ENCODE measurements around the gene METTL27. TPM values are rescaled to one million over a fixed set of nuclear protein-coding genes. Genes with fewer than 3 reads are reported as not detected.
"Not testable (repeated sequence)": the region's sequence is repeated elsewhere in the genome, so short reads cannot be mapped to it uniquely, and the experiment has no call there.

Gene METTL27, protein sequence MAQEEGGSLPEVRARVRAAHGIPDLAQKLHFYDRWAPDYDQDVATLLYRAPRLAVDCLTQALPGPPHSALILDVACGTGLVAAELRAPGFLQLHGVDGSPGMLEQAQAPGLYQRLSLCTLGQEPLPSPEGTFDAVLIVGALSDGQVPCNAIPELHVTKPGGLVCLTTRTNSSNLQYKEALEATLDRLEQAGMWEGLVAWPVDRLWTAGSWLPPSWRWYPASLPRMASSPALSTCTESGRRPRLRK
- total RNA-seq, result 0.70 and 3.2 TPM in 2 replicates

DNA sequence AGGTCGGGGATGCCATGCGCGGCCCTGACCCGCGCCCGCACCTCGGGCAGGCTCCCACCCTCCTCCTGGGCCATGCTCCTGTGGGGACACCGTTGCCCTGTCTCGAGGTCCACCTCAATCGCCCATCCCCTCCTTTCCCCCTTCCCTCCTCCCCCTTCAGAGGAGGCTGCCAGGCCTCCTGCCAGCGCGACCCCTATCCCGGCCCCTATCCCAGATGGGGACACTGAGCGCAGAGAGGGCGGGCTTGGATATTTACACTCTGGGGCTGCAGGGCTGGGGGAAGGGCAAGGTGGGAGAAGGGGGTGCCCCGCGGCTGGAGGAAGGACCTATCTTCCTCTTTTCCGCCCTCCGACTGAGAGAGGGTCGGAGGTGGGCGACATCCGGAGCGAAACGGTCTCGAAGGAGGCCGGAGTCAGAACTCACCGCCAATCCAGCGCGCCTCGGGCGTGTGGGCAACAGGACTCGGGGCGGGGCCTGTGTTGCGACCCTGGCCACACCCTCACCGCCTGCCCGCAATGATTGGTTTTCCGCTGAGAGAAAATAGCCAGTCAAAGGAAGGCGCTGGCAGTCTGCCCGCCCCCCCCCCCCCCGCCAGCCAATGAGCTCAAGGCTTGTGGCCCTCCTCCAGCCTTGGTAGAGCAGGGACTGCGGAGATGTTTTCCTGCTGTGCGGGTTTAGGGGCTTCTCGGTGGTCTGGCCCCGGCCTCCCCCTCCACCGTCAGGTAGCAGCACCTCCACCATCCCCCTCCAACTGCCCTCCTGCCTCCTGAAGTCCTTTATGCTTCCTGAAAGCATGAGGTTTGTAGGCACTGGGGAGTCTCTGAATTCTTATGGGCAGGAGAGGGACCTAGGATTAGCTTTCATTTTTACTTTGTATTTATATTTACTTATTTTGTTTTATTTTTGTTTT, at the start of gene METTL27:
TSS of gene METTL27 (minus strand) at position 450 of the 910 bp plus-strand sequence. CDS start at position 74, 376 bp downstream.
- peak; percentile 93 for DNase-seq

DNA sequence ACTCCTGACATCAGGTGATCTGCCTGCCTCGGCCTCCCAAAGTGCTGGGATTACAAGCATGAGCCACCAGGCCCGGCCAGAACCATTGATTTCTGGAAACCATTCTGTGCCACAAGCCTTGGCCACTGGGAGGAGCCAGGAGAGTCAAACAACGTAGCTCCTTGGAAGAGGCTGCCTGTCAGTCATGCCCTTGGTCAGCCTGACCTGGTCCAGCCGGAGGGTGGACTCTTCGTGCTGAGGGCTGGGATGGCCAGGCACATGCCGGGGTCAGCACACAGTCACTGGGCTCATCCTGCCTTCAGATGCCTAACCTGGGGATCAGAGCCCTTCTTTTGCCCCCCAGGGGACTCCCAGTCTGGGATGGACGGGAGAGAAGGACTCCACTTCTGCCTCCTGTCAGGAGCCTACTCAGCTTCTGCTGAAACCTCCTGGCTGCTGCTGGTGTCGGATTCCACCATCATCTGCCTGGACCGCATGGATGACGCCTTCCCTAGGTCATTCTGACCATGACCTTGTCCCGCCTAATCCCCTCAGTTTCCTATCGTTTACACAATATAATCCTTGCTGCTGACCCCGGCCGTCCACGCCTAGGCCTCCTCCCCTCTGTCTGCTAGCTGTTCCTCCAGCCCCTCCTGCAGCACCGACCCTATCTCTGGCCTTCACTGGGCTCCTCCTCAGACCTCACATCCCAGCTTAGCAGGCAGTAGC, 49.0 kb upstream of the METTL27 start:
- peak; percentile 14 for DNase-seq

DNA sequence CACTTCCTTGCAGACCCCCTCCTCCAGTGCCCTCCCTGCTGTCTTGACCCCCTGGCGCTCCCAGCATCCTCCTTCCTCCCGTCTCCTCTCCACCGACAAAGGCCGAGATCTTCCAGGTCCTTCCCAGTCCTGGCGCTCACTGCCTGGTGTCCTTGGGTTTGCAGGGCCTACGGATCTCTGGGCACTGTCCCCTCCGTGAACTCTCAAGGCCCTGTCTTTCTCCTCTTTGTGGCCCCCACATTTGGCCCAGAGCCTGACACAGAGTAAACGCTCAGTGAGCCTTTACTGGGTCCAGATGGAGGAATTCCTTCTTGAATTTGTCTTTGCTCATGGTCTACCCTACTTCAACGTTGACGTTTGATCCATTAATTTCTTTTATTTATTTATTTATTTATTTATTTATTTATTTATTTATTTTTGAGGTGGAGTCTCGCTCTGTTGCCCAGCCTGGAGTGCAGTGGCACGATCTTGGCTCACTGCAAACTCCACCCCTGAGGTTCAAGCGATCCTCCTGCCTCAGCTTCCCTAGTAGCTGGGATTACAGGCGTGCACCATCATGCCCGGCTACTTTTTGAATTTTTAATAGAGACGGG, 48.3 kb upstream of the METTL27 start:
- DNase-seq, result no peak

DNA sequence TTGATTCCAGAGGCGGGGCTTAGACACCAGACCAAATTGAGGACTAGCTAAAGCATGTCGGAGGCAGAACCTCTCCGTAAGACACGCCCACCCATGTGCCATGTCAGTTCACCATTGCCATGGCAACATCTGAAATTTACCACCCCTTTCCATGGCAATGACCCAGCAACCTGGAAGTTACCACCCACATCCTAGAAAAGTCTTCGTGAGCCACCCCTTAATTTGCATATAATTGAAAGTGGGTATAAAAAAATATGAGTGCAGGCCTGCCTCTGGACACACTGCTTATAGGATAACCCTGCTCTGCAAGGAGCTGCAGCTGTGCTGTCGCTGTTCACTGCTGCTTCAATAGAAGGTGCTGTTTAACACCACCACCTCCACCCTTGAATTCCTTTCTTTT, 46.6 kb upstream of the METTL27 start:
- DNase-seq, result peak; percentile 55

DNA sequence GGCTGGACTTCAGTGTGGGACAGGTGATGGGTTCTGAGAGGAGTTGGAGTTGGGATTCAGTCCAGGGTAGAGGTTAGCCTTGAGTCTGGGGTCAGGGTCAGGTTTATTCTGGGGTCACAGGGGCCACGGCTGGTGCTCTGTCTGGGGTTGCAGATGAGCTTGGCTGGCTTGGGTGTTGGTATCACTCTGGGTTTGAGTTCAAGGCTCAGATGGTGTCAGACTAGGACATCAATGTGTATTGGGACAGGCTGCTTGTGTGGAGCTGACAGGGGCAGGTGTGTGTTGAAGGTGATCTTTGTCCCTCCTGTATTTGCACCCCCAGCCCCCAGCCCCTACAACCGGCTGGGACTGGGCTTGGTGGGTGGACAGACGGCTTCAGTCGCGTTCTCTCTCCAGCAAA, 45.4 kb upstream of the METTL27 start:
- DNase-seq, result no peak

DNA sequence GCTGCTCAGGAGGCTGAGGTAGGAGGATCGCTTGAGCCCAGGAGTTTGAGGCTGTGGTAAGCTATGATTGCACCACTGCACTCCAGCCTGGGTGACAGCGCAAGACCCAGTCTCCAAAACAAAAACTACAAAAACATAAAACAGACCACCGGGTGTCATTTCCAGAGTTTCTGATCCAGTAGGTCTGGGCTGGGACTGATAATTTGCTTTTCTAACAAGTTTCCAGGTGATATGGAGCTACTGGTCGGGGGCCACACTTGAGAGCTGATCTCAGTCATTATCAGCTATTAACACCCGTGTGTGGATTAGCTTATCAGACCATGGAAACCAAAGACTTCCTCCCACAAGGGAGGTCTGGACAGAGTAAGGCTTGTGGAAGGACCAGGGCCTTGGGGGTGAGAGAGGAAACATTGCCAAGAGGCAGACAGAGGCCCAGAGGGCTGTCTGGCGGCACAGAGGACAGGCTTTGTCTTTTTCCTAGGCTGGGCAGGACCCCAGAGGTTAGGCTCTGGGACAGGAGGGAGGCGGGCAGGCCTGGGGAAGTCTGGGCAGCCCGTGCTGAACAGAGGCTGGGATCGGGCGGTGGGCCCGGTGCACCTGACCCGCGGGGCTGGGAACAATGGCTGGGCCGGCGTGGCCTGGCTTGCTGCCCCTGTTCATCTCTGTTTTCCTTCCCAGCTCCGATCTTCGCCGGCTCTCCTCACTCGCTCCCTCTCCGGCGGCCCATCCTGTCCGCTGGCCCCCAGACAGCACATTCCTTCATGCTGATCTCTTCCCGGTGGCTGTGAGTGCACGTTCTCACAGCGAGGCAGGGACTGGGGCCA, 43.9 kb upstream of the METTL27 start:
- DNase-seq, result peak; percentile 50

DNA sequence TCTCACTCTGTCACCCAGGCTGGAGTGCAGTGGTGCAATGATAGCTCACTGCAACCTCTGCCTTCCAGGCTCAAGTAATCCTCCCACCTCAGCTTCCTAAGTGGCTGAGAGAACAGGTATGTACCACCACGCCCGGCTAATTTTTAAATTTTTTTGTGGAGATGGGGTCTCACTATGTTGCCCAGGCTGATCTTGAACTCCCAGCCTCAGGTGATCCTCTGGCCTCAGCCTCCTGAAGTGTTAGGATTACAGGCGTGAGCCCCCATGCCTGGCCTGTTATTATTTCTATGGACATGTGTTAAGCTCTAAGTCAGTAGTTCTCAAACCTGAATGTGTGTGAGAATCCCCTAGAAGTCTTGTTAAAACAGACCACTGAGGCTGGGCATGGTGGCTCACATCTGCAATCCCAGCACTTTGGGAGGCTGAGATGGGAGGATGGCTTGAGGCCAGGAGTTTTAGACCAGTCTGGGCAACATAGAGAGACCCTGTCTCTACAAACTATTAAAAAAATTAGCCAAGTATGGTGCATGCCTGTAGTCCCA, 43.2 kb upstream of the METTL27 start:
- no peak for DNase-seq

DNA sequence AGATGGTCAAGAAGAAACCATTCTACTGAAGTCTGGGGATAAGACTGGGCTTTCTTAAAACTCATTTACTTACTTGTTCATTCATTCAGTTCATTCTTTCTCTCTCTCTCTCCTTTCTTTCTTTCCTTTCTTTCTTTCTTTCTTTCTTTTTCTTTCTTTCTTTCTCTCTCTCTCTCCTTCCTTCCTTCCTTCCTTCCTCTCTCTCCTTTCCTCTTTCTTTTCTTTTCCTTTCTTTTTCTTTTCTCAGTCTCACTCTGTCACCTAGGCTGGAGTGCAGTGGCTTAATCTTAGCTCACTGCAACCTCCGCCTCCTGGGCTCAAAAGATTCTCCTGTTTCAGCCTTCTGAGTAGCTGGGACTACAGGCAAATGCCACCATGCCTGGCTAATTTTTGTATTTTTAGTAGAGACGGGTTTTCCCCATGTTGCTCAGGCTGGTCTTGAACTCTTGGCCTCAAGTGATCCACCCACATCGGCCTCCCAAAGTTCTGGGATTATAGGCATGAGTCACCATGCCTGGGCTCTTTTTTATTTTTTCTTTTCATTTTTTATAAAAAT, 42.6 kb upstream of the METTL27 start:
- not testable (repeated sequence) for DNase-seq

DNA sequence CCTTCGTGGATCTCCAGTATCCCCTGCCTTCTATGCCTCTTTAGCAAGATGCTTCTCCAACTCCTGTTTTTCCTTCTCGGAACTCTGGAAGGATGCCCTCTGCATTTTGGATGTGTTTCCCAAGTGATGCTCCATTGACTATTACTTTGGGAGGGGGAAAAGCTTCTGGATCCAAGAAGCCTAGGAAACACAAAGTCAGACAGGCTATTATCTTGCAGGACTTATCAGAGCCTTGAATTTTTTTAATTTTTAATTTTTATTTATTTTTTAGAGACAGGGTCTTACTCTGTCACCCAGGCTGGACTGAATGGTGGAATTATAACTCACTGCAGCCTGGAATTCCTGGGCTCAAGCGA, 39.7 kb upstream of the METTL27 start:
- DNase-seq, result no peak

DNA sequence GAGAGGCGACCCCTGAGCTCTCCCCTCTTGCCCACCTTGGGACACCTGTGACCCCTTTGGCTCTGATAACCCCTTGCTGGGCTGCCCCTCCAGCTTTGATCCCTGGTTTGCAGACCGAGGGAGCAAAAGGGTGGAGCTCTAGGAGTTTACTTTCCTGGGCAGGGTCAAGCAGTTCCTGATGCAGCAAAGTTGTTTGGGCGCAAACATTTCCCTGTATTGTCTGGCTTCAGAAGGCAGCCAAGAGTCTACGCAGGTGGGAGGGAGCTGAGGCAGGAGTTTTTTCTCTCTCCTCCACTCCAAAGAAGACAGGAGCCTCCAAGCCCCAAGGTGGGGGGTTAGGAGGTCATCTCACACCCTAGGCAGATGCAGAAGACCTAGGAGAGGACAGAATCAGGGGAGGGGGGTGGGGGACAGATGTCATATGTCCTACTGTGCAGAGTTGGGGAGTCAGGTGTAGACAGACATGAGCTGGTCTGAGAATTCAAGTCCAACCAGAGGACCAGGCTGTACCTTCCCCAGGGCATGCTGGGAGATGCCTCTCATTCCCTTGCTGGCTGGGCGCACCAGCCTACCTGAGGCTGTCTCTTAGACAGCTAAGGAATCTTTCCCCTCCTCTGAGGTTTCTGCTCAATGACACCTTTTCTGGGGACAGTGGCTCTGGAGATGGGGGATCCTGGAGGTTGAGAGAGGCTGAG, 39.2 kb upstream of the METTL27 start:
- DNase-seq, result peak; percentile 65

DNA sequence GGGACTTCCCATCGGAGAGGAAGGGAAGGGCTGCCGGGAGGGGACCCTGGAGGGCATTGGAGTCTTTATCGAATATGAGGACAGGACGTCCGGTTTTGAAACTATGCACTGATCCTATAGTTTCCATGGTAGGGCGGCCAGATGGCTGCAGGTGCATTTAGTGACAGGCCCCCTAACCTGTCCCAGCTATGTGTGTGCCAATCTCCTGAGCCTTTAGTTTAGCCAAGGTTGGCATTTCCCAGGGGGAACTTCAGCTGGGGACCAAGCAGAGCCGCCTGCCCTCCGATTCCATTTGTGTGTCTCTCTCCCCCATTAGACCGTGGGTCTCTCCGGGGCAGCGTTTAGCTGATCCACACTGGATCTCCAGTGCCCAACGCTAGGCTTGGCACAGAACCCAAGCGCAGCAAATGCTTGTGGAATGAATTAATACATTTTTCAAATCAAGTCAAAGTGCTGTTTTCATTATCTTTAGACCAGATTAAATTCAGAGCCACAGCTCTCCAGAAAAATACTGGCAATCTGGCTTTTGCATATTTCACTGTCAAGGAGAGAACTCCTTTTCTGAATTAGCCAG, 38.5 kb upstream of the METTL27 start:
- peak; percentile 13 for DNase-seq

DNA sequence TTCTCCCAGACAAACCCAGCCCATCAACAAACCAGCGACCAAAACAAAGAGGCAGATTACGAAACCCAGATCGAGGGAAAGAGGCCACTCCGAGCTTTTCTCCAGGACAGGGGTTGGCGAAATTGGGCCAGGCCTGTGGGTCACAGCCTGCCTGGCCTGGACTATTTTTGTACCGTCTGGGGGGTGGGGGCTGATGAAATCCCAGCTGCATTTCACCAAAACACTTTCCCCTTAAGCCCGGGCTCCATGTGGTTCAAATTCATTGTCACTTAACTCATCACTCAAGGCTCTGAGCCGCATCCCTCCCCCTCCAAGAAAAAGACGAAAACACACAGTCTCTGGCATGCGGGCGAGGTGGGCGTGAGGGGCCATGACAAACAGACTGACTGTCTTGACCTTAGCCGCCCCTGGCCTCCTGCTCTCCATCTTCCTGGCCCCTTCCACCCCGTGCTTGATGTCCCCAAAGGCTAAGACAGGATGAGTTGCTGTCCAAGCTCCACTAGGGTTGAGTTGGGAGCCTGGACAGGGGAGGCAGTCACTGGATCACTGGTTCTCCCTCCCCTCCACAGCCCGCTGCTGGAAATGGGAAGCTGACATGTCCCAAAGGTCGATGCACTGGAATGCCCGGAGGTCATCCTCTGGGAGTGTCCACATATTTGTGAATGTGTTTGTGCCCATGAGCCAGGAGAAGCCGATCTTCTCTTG, 37.8 kb upstream of the METTL27 start:
- DNase-seq, result no peak

DNA sequence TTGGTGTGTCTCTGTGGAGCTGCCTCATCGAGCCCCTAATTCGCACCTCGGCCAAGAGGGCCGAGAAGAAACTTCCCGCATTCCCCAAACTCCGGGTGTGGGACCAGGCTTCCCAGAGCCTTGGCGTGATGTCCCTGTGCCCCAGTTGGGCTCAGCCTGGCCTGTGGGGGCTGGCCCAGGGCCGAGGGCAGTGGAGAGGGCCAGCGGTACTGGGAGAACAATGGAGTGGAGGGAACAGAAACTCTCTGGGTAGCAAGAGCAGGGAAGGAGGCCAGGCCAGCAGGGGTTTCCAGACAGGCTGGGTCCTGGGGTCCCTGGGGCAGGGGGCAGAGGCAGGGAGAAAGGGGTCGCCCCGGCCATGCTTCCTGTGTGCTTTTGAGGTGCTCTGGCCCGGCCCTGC, 34.7 kb upstream of the METTL27 start:
- DNase-seq, result no peak

DNA sequence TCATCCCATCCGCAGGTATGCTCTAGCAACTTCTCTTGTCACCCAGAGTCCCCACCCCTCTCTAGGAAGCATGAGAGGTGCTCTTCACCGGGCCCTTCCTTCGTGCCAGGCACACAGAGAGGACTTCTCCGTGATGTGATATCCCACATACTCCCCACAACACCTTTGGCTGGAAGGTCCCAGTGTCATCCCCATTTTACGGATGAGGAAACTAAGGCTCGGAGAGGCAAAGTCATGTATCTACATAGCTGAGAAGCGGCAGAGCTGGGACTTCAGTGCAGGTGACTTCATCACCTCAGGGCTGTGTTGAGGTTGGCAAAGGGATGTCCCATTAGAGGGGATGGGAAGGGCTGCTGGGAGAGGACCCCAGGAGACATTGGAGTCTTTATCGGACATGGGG, 34.0 kb upstream of the METTL27 start:
- no peak for DNase-seq

DNA sequence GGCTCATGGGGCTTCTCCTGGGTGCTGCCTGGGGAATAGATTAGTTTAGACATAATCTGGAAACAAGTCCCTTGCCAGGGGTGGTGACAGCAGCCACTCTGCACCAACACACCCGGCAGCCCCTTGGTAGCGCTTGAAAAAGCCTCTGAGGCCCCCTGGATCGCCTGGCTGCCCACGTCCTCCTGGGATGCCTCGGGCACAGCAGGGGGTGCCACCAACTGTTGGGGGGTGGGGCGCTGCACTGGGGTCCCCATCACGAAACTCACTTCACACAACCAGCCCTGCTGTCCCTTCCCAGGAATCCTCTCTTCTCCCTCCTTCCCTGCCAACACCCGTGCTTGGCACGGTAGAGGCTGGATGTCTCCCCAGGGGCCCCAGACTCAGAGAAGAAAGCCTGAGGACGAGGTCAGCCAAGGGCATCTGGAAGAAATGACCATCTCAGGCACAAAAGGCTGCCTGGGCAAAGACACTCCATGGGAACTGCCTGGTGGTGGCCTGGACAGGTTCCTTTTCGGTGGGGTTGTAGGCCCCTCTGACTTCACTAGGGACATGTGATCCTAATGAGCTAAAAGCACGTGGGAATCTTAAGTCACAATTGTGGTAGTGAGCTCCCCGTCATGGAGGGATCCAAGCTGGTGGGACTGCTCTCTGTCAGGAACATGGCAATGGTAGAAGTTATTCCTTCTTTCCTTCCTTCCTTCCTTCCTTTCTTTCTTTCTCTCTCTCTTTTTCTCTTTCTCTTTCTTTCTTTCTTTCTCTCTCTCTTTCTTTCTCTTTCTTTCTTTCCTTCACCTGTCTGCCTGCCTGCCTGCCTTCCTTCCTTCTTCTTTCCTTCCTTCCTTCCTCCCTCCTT, 30.0 kb upstream of the METTL27 start:
- no peak for DNase-seq

DNA sequence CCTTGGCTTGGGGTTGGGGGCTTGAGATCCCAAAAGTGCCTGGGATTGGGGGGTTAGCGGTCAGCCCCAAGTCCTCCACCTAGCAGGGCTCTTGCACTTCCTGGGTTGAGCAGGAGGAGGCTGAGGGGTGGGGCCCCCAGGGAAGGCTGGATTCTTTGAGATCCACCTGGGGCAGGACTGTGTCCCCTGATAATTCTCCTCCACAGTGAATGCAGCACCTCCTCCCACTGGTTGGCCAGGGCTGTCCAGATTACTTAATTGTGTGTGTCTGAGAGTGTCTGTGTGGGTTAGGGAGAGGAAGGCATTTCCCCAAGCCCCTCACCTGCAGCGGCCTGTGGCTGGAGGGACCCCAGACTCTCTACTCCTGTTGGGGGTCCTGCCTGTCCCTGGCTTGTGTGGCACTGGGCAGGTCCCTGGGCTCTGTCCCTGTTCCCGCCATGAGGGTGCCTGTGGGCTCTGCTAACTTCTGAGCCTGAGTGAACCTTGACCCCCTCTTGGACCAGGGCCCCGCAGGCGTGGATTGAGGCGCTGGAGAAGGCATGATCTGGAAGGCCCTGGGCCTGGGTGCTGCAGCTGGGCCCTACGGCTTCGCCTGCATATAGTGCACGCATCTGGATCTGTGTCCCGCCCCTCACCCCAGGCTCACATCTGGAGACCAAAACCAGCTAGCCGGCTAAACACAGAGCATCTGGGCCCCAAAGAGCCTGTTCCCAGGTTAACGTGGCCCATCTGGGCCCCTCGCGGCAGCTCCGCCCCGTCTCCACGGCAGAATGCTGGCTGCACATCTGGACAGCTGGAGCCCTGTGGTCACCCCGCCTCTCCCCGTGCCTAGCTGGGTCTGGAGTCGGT, 29.1 kb upstream of the METTL27 start:
- DNase-seq, result no peak

DNA sequence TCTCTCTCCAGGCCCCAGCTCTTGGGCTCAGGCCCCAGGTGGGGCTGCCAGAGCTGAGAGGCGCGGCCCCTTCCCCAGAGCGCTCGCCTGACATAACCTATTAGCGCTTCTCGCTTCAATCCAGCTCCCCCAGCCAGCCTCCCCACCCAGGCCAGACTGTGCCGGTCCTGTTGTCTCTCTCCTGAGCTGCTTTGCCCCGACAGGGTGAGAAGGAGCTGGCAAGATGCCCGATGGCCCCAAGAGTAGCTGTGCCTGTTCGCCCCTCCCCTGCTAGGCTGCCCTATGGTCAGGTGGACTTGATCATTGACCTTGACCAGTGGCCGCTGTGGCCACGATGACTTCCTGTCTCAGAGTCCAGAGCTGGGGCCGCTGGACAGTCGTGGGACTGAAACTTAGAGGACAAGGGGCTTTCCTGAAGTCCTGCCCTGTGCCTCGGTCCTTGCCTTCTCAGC, 27.8 kb upstream of the METTL27 start:
- no peak for DNase-seq

Measured in dermis blood vessel endothelial cell (primary cell).